WTC11 (cell line): ENCODE results near the gene RNF212B.
"Not testable (repeated sequence)": the region's sequence is repeated elsewhere in the genome, so short reads cannot be mapped to it uniquely, and the experiment has no call there.

Experiments used
- CTCF ChIP-seq: fragments of 200-600 bp; IDR thresholded peaks from 2 replicates; pipeline ENCODE4 v1.8.0; 2022; ENCODE audit warnings: antibody characterized with exemption
- E2F1 ChIP-seq: sonication (generic); formaldehyde crosslinking; IDR thresholded peaks from 2 replicates; pipeline ENCODE4 v1.8.0; 2022; ENCODE audit warnings: mild to moderate bottlenecking, missing genetic modification reagents
- E2F4 ChIP-seq: sonication (generic); formaldehyde crosslinking; IDR thresholded peaks from 2 replicates; pipeline ENCODE4 v1.8.1; 2022; ENCODE audit warnings: low read depth, mild to moderate bottlenecking, moderate library complexity, missing genetic modification reagents, borderline replicate concordance
- FOXJ3 ChIP-seq: sonication (generic); formaldehyde crosslinking; IDR thresholded peaks from 2 replicates; pipeline ENCODE4 v1.9.0; 2021; ENCODE audit warnings: missing genetic modification reagents, mild to moderate bottlenecking, borderline replicate concordance
- FOXP4 ChIP-seq: sonication (generic); formaldehyde crosslinking; IDR thresholded peaks from 2 replicates; pipeline ENCODE4 v1.8.0; 2022; ENCODE audit warnings: mild to moderate bottlenecking, missing genetic modification reagents
- HMGXB4 ChIP-seq: sonication (generic); formaldehyde crosslinking; IDR thresholded peaks from 2 replicates; pipeline ENCODE4 v1.8.1; 2023; ENCODE audit warnings: mild to moderate bottlenecking, moderate library complexity, missing genetic modification reagents
- IRF1 ChIP-seq: sonication (generic); formaldehyde crosslinking; IDR thresholded peaks from 2 replicates; pipeline ENCODE4 v1.8.0; 2023; ENCODE audit warnings: missing genetic modification reagents
- JUN ChIP-seq: sonication (generic); formaldehyde crosslinking; IDR thresholded peaks from 2 replicates; pipeline ENCODE4 v1.8.0; 2023; ENCODE audit warnings: mild to moderate bottlenecking, missing genetic modification reagents
- MAX ChIP-seq: sonication (generic); formaldehyde crosslinking; IDR thresholded peaks from 2 replicates; pipeline ENCODE4 v1.8.0; 2022; ENCODE audit warnings: mild to moderate bottlenecking, missing genetic modification reagents
- NR2C2 ChIP-seq: sonication (generic); formaldehyde crosslinking; IDR thresholded peaks from 2 replicates; pipeline ENCODE4 v1.8.0; 2022; ENCODE audit warnings: mild to moderate bottlenecking, missing genetic modification reagents
- PREB ChIP-seq: sonication (generic); formaldehyde crosslinking; IDR thresholded peaks from 2 replicates; pipeline ENCODE4 v1.8.1; 2022; ENCODE audit warnings: mild to moderate bottlenecking, missing genetic modification reagents, moderate library complexity, borderline replicate concordance
- TP53 ChIP-seq: sonication (generic); formaldehyde crosslinking; IDR thresholded peaks from 2 replicates; pipeline ENCODE4 v1.8.1; 2023; ENCODE audit warnings: mild to moderate bottlenecking, missing genetic modification reagents
- ZNF138 ChIP-seq: sonication (generic); formaldehyde crosslinking; conservative IDR thresholded peaks from 2 replicates; pipeline ENCODE4 v1.8.1; 2022; ENCODE audit warnings: mild to moderate bottlenecking, moderate library complexity, missing genetic modification reagents

- not testable (repeated sequence) for TF ChIP-seq CTCF; E2F4; FOXJ3 (CRISPR knock-in tag); JUN (CRISPR knock-in tag); NR2C2; IRF1 (CRISPR knock-in tag); MAX (CRISPR knock-in tag); PREB (CRISPR knock-in tag); TP53; HMGXB4 (CRISPR knock-in tag); FOXP4 (CRISPR knock-in tag); E2F1 (CRISPR knock-in tag); ZNF138
These were observed 38.6 kb upstream of the RNF212B start for GRCh38 chr14:23199141-23199540.
